Loucy (cell line): ENCODE data around the gene TNPO3.

ENCODE experiments used
- CTCF ChIP-seq: fragments of 200-600 bp; sonication (generic); conservative IDR thresholded peaks from 2 replicates; pipeline ENCODE4 v1.5.1; 2014; ENCODE audit warnings: mild to moderate bottlenecking, antibody characterized with exemption, low read length
- EZH2phosphoT487 ChIP-seq: fragments of 200-600 bp; IDR thresholded peaks from 2 replicates; pipeline ENCODE4 v1.6.1; 2018; ENCODE audit warnings: antibody characterized with exemption, mild to moderate bottlenecking, moderate library complexity, borderline replicate concordance

- TF ChIP-seq CTCF (no peak), EZH2phosphoT487 (no peak)
These were observed 45.5 kb downstream of the TNPO3 start for GRCh38 chr7:129009437-129009836.
